ENCODE results near the gene UBE4A.

UBE4A gene

GRCh38 chr11:118359295-118359958 is at the start of gene UBE4A:
Gene UBE4A (plus strand): TSS chr11:118359600. CDS start chr11:118365081, 5,481 bp downstream.
- DNase-seq (ENCODE audit: low read depth): peak; percentile 42

- no peak for DNase-seq (ENCODE audit: low read depth)
Observed at GRCh38 chr11:118310271-118310670, 49.1 kb upstream of the UBE4A start.

- DNase-seq (ENCODE audit: low read depth): no peak
Observed at GRCh38 chr11:118310781-118311485, 48.5 kb upstream of the UBE4A start.

GRCh38 chr11:118311518-118311917 is 47.9 kb upstream of the UBE4A start:
- no peak for DNase-seq (ENCODE audit: low read depth)

GRCh38 chr11:118312328-118312727 is 47.1 kb upstream of the UBE4A start:
- no peak for DNase-seq (ENCODE audit: low read depth)

- DNase-seq (ENCODE audit: low read depth): no peak
Observed at GRCh38 chr11:118313242-118313641, 46.2 kb upstream of the UBE4A start.

GRCh38 chr11:118314988-118315411 is 44.4 kb upstream of the UBE4A start:
- no peak for DNase-seq (ENCODE audit: low read depth)

- DNase-seq (ENCODE audit: low read depth): no peak
Observed at GRCh38 chr11:118318124-118318523, 41.3 kb upstream of the UBE4A start.

- DNase-seq (ENCODE audit: low read depth): no peak
Observed at GRCh38 chr11:118318581-118319336, 40.6 kb upstream of the UBE4A start.

- DNase-seq (ENCODE audit: low read depth): no peak
Observed at GRCh38 chr11:118319337-118319707, 40.1 kb upstream of the UBE4A start.

GRCh38 chr11:118320515-118320914 is 38.9 kb upstream of the UBE4A start:
- DNase-seq (ENCODE audit: low read depth): no peak

- DNase-seq (ENCODE audit: low read depth): no peak
Observed at GRCh38 chr11:118321386-118322082, 37.9 kb upstream of the UBE4A start.

- no peak for DNase-seq (ENCODE audit: low read depth)
Observed at GRCh38 chr11:118322721-118323120, 36.7 kb upstream of the UBE4A start.

GRCh38 chr11:118325283-118325682 is 34.1 kb upstream of the UBE4A start:
- no peak for DNase-seq (ENCODE audit: low read depth)

GRCh38 chr11:118328745-118329144 is 30.7 kb upstream of the UBE4A start:
- no peak for DNase-seq (ENCODE audit: low read depth)

GRCh38 chr11:118334745-118335144 is 24.7 kb upstream of the UBE4A start:
- DNase-seq (ENCODE audit: low read depth): no peak

- DNase-seq (ENCODE audit: low read depth): no peak
Observed at GRCh38 chr11:118338637-118339061, 20.8 kb upstream of the UBE4A start.

GRCh38 chr11:118339281-118339961 is 20.0 kb upstream of the UBE4A start:
- no peak for DNase-seq (ENCODE audit: low read depth)

- DNase-seq (ENCODE audit: low read depth): no peak
Observed at GRCh38 chr11:118340449-118340848, 19.0 kb upstream of the UBE4A start.

- DNase-seq (ENCODE audit: low read depth): no peak
Observed at GRCh38 chr11:118341261-118341660, 18.1 kb upstream of the UBE4A start.

- DNase-seq (ENCODE audit: low read depth): no peak
Observed at GRCh38 chr11:118341815-118342489, 17.4 kb upstream of the UBE4A start.
